TTC549 (cell line): ENCODE measurements around the gene CCDC34.
"Not testable (repeated sequence)": the region's sequence is repeated elsewhere in the genome, so short reads cannot be mapped to it uniquely, and the experiment has no call there.

Experiments
- FAIRE-seq: peaks from 2 replicates; lab custom pipeline; 2012; peaks lifted over from hg19 to GRCh38; lab: Jason Lieb, UNC

The CCDC34 gene

DNA sequence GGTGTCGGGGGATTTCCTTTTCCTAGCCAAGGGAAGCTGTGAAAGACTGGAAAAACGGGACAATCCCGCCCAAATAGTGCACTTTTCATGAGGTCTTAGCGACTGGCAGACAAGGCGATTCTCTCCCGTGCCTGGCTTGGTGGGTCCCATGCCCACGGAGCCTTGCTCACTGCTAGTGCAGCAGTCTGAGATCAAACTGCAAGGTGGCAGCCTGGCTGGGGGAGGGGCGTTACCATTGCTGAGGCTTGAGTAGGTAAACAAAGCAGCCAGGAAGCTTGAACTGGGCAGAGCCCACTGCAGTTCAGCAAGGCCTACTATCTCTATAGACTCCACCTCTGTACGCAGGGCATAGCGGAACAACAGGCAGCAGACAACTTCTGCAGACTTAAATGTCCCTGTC is 41.7 kb downstream of the CCDC34 start:
- FAIRE-seq, result not testable (repeated sequence)

DNA sequence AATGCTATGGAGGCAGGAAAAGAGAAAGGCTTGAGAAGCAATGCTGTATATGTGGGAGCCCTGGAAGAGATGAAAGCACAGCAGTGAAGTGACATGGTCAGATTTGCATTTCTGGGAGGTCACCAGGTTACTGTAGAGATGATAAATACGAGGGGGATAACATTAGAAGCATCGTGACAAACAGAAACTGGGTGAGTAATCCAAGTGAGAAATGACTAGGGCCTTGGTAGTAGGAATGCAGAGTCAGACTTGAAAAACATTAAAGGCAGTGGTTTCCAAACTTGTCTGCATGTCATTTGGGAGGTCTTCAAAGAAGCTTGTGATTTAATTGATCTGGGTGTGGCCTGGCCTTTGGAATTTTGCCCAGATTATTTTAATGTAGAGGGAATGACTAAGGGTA is 43.9 kb downstream of the CCDC34 start:
- no peak for FAIRE-seq

DNA sequence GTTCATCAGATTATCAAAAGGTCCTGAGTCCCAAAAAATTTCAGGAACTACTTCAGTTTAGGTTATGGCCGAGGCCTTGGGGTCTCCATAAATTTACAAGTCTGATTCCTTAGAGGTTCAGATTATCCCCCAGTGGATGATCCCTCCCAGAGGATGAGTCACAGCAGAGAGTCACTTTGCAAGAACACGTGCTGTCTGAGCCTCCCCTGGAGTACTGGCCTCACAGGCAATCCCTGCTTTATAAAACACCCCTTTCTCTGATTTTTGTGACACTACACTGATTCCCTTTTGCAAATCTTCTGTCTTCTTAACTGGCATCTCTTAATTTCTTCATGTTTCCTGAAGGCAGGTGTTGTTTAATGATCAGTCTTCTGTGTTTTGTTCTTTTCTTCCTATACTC is 45.3 kb downstream of the CCDC34 start:
- FAIRE-seq, result no peak

DNA sequence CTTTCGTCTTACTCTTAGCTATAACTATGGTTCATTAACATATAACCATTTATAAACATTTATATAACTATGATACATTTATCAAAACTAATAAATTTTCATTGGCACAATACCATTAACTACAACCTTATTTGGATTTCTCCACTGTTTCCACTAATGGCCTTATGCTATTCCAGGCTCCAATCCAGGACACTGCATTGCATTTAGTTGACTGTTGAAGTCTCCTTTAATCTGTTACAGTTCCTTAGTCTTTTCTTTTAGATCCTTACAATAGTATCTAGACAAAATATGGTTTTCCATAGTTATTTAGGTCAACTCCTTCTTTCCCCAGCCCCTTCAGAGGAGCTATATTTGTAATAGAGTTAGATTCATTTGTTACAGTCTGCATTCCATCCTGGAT is 47.2 kb downstream of the CCDC34 start:
- FAIRE-seq, result no peak

DNA sequence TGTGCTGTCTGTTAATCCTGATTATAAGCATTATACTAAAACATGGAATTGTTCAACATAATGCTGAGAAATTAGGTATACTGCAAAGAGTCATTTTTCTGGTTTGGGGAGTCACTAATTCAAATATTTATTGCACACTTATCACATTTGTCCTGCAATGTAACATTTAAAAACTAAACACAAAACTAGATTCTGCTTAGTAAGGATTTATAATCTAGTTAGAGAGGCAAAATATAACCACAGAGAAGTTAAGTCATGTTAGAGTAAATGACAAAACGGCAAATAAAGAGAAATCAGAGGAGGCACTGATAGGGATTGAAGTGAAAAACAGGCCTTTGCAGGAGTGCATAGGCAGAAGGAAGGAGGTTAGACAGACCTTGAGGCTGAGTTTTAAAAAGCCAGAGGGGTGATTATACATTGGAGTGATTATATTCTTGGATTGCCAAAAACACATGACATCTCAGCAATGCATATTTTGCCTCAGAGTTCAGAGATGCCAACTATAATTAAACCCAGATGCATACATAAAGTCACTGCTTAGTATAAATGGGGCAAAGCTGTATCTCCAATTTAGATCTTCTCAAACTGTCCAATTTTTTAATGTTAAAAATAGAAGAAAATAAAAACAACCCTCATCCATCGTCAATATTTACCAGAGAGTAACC is 49.7 kb downstream of the CCDC34 start:
- no peak for FAIRE-seq

DNA sequence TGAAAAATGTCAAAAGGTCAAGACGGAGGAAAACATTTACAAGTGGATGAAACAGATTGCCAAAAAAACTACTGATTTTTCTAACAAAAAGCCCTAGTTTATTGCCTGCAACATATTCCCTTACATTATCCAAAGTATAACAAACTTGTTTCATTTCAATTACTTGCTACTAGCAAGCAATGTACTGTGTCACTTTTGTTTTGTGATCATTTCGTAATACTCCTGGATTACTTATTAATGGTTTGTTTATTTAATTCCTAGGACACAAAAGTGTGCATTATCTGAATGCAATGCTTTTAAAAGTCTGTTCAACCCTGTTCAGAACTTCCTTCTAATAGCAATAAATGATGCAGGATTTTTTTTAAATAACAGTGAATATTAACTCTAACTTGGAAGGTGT is 50.9 kb downstream of the CCDC34 start:
- no peak for FAIRE-seq

DNA sequence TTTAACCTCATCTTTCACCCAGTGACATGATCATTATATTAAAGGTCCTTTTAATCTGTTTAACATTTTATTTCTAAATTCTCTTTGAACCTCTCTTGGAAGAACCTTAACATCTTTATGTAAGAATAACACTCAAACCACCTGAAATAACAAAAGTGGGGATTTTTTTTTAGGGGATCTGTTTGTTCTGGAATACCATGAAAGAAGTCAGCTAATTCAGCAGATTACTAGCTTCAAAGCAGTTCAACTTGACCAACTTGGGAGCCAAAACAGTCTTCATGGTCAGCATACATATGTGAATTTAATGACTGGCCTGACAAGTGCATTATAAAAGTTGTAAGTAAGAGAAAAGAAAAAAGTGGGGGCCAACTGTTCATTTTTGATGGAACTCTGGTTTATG is 52.3 kb downstream of the CCDC34 start:
- no peak for FAIRE-seq

DNA sequence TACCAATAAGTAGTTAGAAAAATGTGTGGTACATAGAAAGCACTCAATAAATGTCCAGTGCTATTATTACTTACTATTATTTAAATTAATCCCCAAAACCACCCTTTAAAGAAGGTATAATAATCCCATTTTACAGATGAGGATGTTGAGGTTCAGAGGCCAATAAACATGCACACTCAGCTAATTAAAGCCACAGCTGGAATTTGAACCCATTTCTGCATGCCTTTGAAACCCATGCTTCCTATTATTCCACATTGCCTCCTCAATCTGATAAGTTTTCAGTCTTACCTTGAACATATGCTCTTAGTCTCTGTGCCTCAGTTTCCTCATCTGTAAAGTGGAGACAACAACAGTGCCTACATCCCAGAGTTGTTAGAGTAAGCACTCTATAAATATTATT is 52.8 kb downstream of the CCDC34 start:
- FAIRE-seq, result no peak

DNA sequence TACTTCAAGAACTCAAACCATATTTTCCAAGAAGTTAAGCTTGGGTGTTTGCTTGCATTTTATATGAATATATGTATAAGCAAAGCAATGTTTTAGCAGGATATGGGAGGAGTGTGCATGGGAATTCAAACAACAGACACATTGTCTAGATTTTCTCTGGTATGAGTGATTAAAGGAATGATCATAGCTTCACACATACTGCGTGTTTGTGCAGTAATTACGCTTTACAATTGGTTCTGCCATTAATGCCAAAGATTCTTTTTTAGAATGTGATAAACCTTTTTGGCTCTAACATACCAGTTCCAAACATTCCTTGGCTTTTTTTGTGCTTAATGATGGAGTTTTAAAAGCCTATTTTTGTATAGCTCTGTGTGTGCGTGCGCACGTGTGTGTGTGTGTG is 54.0 kb downstream of the CCDC34 start:
- no peak for FAIRE-seq

DNA sequence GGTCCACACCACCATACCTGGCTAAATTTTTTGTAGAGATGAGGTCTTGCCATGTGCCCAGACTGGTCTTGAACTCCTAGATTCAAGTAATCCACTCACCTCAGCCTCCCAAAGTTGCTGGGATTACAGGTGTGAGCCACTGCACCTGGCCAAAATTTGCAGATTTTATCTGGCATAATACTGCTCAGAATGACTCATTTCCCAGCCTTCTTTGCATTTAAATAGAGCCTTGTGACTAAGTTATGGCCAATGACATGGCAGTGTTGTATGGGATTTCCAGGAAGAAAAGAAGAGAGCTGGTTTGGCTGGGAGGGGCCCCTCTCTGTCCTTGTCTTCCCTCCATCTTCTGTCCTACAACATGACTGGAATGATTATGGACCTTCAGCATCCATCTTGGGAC is 55.8 kb downstream of the CCDC34 start:
- no peak for FAIRE-seq

DNA sequence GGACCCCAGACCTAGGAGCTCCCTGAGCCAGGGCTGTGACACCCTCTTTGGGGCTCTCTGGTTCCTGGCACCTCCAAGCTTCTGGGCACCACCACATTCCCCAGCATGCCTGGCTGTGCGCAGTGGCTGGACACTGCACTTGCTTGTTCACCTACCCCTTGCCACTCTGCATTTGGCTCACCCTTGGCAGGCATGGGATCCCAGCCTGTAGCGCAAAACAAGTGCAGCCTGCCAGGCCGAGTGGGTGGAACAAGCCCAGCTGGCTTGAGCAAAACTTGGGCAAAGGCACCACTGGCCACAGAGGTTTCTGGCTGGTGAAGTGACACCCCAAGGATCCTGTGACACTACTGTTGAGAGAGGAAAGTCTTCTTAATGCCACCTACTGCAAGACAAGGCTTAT is 57.3 kb downstream of the CCDC34 start:
- no peak for FAIRE-seq

DNA sequence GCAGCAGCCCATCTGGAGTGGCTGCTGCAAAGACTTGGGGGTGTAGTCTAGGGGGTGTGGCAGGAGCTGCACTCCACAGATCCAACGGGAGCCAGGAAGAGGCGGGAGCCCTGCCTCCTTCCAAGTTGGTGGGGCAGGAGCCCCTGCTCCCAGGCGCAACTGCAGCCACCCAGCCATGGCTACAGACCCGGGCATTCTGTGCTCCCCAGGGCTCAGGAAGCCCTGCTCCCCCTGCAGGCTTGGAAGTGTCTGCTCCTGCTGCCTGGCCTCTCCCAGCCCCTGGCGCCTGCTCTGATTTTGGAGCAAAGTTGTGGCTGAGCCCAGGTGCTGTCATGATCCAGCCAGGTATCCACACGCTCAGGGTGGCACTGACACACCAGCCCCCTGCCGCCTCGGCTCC is 58.5 kb downstream of the CCDC34 start:
- FAIRE-seq, result no peak

DNA sequence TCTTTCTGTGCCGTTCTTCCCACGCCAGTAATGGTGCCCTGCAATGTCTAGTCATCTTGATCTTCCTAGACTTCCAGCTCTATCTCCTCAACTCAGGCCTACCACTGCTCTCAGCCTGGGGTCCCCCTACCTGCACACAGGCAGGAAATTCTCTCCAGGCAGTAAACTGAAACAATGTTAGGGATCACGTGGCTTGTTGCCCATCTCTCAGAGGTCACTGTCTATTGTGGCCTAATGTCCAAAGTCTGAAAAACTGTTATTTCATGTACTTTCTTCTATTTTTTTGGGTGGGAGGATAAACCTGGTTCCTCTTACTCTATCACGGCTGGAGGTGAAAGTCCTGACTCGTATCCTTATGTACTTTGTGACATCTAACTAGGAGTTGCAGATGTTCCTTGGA is 59.1 kb downstream of the CCDC34 start:
- no peak for FAIRE-seq

DNA sequence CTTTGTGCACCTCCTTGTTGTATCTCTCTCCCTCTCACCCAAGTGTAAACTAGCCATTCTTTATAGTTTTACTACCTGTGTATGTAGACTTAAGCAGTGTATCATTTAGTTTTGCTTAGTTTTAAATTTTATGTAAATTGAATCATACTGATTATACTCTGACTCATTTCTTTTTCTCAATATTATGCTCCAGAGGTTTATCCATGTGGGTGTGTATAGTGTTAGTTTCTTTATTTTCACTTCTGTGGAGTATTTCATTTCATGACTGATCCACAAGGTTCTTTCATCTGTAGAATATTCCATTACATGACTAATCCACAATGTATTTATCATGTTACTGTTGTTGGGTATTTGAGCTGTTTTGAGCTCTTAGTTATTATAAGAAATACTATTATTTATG is 62.0 kb downstream of the CCDC34 start:
- FAIRE-seq, result no peak

DNA sequence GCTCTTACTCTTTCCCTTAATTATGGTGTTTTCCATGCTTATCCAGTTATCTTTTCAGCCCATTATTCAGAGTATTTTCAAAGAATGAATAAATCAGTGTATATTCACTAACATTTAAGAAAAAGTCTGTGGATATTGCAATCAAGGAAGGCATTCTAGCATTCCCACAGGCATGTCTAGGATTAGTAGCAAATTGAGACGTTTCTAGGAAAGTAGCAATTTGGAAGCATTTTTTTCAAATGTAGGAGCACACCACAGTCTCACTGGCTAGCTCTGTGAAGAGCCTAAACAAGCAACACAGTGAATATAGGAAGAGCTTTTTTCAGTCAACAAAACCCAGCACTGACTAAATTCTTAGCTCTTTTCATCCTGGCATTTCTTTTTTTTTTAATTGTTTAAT is 65.4 kb downstream of the CCDC34 start:
- FAIRE-seq, result no peak

DNA sequence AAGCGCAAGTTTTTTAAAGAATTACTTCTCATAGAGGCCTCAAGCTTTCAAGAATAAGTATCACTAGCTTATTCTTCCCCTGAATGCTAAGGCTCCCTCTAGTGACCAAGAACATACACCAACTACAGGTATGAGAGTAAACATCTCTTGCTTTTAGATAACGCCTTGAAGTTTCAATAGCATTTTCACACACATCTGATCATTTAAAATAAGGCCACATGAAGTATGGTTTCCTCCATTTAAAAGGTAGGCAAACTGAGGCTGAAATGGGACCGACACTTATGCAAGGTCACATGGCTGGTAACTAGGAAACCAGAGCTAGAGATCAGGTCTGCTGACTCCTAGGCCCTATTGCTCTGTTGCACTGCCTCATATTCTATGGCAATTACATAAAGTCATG is 66.5 kb downstream of the CCDC34 start:
- FAIRE-seq, result peak; percentile 26

DNA sequence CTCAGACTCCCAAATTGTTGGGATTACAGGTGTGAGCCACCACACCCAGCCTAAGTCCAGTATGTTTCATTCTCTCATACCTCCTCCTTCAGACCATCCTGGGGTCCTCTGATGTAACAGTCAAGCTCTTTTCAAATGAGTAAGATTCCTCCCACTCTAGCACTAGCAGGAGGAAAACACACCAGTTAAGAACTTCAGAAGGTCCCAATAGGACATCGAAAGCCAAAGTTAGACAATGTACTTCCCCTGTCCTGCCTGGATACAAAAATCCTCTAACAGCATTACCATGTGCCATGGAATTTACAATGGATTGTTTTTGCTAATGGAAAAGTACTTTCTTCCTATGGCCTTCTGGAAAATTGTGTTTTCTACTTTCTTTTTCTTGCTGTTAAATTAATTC is 67.1 kb downstream of the CCDC34 start:
- no peak for FAIRE-seq

DNA sequence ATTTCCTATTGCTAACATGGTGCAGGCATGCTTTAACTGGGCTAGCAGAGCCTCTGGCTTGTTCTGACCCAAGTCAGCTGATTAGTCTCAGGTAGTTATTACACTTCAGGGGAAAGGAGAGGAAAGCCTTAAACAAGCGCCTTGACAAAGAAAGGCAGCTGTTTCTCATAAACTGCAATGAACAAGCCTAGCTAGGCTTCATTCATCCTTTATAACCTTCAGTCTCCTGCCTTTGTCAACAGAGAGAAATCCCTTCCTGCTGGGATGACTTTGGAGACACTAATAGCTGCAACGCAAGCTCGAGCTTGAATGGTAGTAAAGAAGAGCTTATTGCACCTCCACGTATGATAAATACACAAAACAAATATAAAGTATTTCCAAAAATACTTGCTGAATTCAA is 68.4 kb downstream of the CCDC34 start:
- no peak for FAIRE-seq

DNA sequence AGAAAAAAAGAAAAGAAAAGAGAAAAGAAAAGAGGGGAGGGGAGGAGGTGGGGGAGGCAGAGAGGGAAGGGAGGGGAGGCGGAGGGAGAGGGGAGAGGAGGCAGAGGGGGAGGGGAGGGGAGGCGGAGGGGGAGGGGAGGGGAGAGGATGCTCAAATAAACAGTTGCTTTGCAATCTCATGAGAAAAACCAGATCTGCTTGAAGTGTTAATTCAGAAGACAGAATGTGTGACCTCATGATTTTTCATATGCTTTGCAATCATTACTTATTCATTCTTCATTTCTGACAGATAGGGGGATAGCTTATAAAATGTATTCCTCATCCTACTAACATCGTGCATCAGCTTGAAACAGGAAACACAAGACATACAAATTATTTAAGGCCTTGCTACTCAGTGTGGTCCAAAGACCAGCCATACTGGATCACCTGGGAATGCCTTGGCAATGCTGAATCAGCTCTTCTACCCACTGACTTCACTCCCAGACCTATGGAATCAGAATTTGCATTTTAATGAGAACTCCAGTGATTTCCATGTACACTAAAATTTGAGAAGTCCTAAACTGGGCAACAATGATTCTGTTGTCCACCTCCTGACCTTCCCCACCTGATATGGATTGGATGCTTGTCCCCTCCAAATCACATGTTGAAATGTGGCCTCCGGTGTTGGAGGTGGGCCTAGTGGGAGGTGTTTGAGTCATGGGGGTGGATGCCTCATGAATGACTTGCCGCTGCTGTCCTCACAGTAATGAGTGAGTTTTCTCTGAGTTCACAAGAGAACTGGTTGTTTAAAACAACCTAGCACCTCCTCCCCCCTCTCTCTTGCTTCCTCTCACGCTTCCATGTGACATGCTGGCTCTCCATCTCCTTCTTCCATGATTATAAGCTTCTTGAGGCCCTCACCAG is 69.2 kb downstream of the CCDC34 start:
- no peak for FAIRE-seq

DNA sequence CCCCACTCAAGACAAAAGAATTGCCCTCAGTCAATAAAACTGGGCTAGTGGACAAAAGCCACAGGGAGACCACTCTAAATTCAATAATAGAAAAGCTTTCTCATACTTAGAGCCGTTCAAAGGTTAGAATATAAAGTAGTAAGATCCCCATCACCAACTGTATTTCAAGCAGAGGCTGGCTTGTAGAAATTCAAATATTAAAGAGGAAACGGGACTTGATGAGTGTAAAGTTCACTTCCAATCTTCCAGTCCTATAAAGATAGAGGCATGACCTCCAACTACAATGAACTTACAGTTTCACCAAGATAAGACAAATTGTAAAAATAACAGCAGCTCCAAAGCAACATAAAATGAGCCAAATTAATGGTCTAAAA is 70.4 kb downstream of the CCDC34 start:
- no peak for FAIRE-seq

DNA sequence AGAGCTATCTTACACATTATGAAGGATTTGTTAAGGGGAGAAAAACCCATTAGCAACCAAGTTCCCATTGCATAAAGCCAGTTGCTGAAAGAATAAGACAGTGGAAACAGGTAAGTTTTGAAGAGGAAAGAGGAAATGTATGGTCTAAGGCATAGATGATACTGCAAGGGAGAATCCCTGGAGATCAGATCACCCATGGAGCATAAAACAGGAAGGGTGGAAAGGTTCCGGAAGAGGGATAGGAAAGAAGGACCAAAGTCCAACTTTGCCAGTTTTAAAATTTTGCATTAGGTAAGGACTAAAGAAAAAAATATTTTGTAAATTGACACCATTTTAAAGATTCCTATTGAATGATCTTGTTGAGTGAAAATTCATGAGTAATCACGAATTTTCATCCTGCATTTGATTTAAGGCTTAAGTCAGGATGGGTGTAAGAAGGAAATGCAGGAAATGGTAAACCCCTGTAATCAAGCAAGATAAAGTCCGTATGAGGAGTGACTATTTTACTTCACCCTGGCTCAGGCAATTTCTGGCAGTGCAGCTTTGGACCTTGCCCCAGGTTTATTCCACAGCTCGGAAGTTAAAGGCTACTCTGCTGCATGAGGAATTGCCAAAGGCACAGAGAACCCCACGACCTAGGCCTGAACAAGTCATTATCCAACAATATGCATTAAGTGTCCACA is 70.9 kb downstream of the CCDC34 start:
- FAIRE-seq, result no peak

DNA sequence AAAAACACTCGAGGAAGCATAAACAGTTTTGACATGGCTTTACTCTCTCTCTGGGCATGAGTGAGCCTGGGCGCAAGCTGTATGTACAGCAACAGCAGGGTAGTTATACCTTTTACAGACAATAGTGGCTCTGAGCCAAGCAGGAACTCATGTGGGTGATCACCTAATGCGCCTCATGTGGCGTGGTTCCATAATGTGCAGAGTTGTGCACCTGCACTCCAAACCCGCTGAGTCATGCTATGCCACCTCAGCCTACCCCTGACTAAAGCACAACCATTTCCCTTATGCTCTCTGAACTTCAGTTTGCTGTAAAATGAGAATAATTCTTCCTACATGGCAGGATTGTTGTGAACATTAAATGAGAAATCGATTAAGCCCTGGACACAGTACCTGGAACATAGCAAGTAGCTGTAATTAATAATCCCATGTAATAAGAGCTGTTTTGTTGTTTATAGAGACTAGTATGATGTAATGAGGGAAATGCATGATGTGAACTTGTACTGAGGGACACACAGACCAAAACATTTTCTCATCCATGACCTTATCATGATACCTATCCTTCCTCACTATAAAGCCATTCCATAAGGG is 71.6 kb downstream of the CCDC34 start:
- FAIRE-seq, result no peak
